ENCODE measurements around the gene RFFL. TPM values are rescaled to one million over a fixed set of nuclear protein-coding genes. Genes with fewer than 3 reads are reported as not detected.

Gene RFFL
- total RNA-seq, 2 donors from 2014 or later: 46.6 to 51.3 TPM

- no peaks in the 10 kb centered on the region for H3K4me1 ChIP-seq (replicated peaks)
- no peak for DNase-seq (ENCODE audit: low spot score)
- H3K27me3 ChIP-seq (replicated peaks; ENCODE audit: insufficient read depth): no peaks in the 10 kb centered on the region
- no peaks in the 10 kb centered on the region for H3K9me3 ChIP-seq
- no peak for TF ChIP-seq POLR2A (IDR thresholded peaks at IDR 0.05)
- no peak for TF ChIP-seq CTCF (IDR thresholded peaks at IDR 0.05)
- TF ChIP-seq POLR2AphosphoS5 (IDR thresholded peaks at IDR 0.05): no peak
- WGBS: 92% methylated on average over 7 of the region's 7 CpGs
- H3K36me3 ChIP-seq: no peaks in the 10 kb centered on the region
- intact Hi-C loops (cut with DNase I): no loop called here
- H3K4me3 ChIP-seq: no peak overlapping the region
- no peak overlapping the region for H3K27ac ChIP-seq
Measured at GRCh38 chr17:34979153-34979552, 84.4 kb downstream of the RFFL start.

- 90% methylated on average over 3 of the region's 3 CpGs for WGBS
- no peak overlapping the region for H3K4me3 ChIP-seq
- peak overlapping the region in 1 of 2 donors; percentile 0 for H3K27ac ChIP-seq
- no peak for DNase-seq (ENCODE audit: low spot score)
- no peaks in the 10 kb centered on the region for H3K27me3 ChIP-seq (replicated peaks; ENCODE audit: insufficient read depth)
- TF ChIP-seq POLR2A (IDR thresholded peaks at IDR 0.05) (no peak), POLR2AphosphoS5 (IDR thresholded peaks at IDR 0.05) (no peak), CTCF (IDR thresholded peaks at IDR 0.05) (no peak)
- no peaks in the 10 kb centered on the region for H3K4me1 ChIP-seq (replicated peaks)
- intact Hi-C loops (cut with DNase I): no loop called here
- no peaks in the 10 kb centered on the region for H3K36me3 ChIP-seq
- no peaks in the 10 kb centered on the region for H3K9me3 ChIP-seq
Measured at GRCh38 chr17:34974794-34975785, 88.4 kb downstream of the RFFL start.

- H3K9me3 ChIP-seq: no peaks in the 10 kb centered on the region
- peak overlapping the region; percentile 13 to 41 for H3K27ac ChIP-seq
- intact Hi-C loops (cut with DNase I): no loop called here
- DNase-seq (ENCODE audit: low spot score): no peak
- no peaks in the 10 kb centered on the region for H3K4me1 ChIP-seq (replicated peaks)
- TF ChIP-seq POLR2AphosphoS5 (IDR thresholded peaks at IDR 0.05) (peak; percentile 5), POLR2A (IDR thresholded peaks at IDR 0.05) (no peak)
- no peaks in the 10 kb centered on the region for H3K36me3 ChIP-seq
- no peaks in the 10 kb centered on the region for H3K27me3 ChIP-seq (replicated peaks; ENCODE audit: insufficient read depth)
- H3K4me3 ChIP-seq: no peak overlapping the region
- 19% methylated on average over 2 of the region's 2 CpGs for WGBS
Measured at GRCh38 chr17:34974179-34974578, 89.3 kb downstream of the RFFL start.

- TF ChIP-seq POLR2A (IDR thresholded peaks at IDR 0.05) (peak; percentile 59), POLR2AphosphoS5 (IDR thresholded peaks at IDR 0.05) (peak; percentile 99), CTCF (IDR thresholded peaks at IDR 0.05) (peak in 1 of 4 experiments; percentile 6)
- DNase-seq (ENCODE audit: low spot score): peak; percentile 91
- Histone ChIP-seq H3K4me1 (replicated peaks) (no peaks in the 10 kb centered on the region), H3K27ac (peak within 1 kb of the TSS; percentile 89 to 92), H3K4me3 (peak within 1 kb of the TSS; percentile 80 to 89), H3K27me3 (replicated peaks; ENCODE audit: insufficient read depth) (no peaks in the 10 kb centered on the region), H3K9me3 (no peaks in the 10 kb centered on the region), H3K36me3 (no peaks in the 10 kb centered on the region)
- 0% methylated on average over 65 of the region's 65 CpGs for WGBS
- intact Hi-C loops (cut with DNase I): loop anchor here (2.0 to 10.0 kb wide), 2 partner anchors 127 to 603 kb away; partner anchors contain the start of gene SLFN14
Measured at GRCh38 chr17:34961093-34961911, 102.2 kb downstream of the RFFL start, which contains the start of the genes CCT6B and ZNF830. Gene CCT6B, minus strand, starts transcription at chr17:34961460. Its CDS starts 67 bp downstream, at chr17:34961393. Gene ZNF830, plus strand, starts transcription at chr17:34961540. Its CDS starts 27 bp downstream, at chr17:34961567.

- Histone ChIP-seq H3K4me1 (replicated peaks) (no peaks in the 10 kb centered on the region), H3K27ac (no peak overlapping the region), H3K9me3 (no peaks in the 10 kb centered on the region), H3K4me3 (no peak overlapping the region), H3K36me3 (no peaks in the 10 kb centered on the region), H3K27me3 (replicated peaks; ENCODE audit: insufficient read depth) (no peaks in the 10 kb centered on the region)
- TF ChIP-seq POLR2A (IDR thresholded peaks at IDR 0.05): no peak
- no peak for TF ChIP-seq POLR2AphosphoS5 (IDR thresholded peaks at IDR 0.05)
- TF ChIP-seq CTCF (IDR thresholded peaks at IDR 0.05): no peak
- intact Hi-C loops (cut with DNase I): no loop called here
- 89% methylated on average over 1 of the region's 1 CpG for WGBS
- no peak for DNase-seq (ENCODE audit: low spot score)
Measured at GRCh38 chr17:34958438-34958837, 105.1 kb downstream of the RFFL start.

Data from prostate gland (tissue), 2 donors.